Neuronal stem cell (in vitro differentiated cells): ENCODE results near the gene AFAP1.

Experiments used
- DNase-seq: peaks from one replicate; pipeline ENCODE4 v3.0.0-alpha.2; 2013; ENCODE audit warnings: low spot score
- H2AFZ ChIP-seq: one replicate; pipeline ENCODE4 v1.6.1; 2013; ENCODE audit warnings: mild to moderate bottlenecking, low read length, inconsistent platforms
- H2AK5ac ChIP-seq: 2 replicates; pipeline ENCODE4 v1.6.1; 2013; ENCODE audit warnings: low read depth, mild to moderate bottlenecking, inconsistent platforms, low read length, moderate library complexity, mixed read lengths
- H2BK120ac ChIP-seq: 2 replicates; pipeline ENCODE4 v1.6.1; 2013; ENCODE audit warnings: low read depth, mild to moderate bottlenecking, inconsistent platforms, low read length, moderate library complexity, mixed read lengths
- H2BK12ac ChIP-seq: one replicate; pipeline ENCODE4 v1.6.1; 2013; ENCODE audit warnings: low read length, inconsistent platforms
- H2BK15ac ChIP-seq: 2 replicates; pipeline ENCODE4 v1.6.1; 2013; ENCODE audit warnings: mild to moderate bottlenecking, low read length, inconsistent platforms, mixed read lengths
- H2BK5ac ChIP-seq: one replicate; pipeline ENCODE4 v1.6.1; 2013; ENCODE audit warnings: inconsistent platforms, mild to moderate bottlenecking, low read length, moderate library complexity
- H3K14ac ChIP-seq: one replicate; pipeline ENCODE4 v1.6.1; 2013; ENCODE audit warnings: low read length, inconsistent platforms
- H3K18ac ChIP-seq: 2 replicates; pipeline ENCODE4 v1.6.1; 2013; ENCODE audit warnings: low read length, inconsistent platforms
- H3K23ac ChIP-seq: 2 replicates; pipeline ENCODE4 v1.6.1; 2013; ENCODE audit warnings: low read depth, mild to moderate bottlenecking, mixed read lengths, low read length, inconsistent platforms; ENCODE audit not compliant: poor library complexity
- H3K27ac ChIP-seq: replicated peaks from 3 replicates; pipeline ENCODE4 v1.5.1; 2013; ENCODE audit warnings: low read length, inconsistent platforms
- H3K27me3 ChIP-seq, 3 experiments: 2 replicates each; pipeline ENCODE4 v1.6.1; 2013; ENCODE audit warnings: low read length in 3 of 3, mild to moderate bottlenecking in 2 of 3, inconsistent platforms in 1 of 3, low read depth in 1 of 3, mixed read lengths in 1 of 3, moderate library complexity in 1 of 3; ENCODE audit not compliant: control insufficient read depth in 3 of 3, insufficient read depth in 3 of 3
- H3K36me3 ChIP-seq, 2 donors: replicated peaks in 1 of 2; 2 replicates each; pipeline ENCODE4 v1.6.1; 2013; ENCODE audit warnings: low read length in 2 of 2; ENCODE audit not compliant: control insufficient read depth in 2 of 2, insufficient read depth in 2 of 2
- H3K4ac ChIP-seq: 2 replicates; pipeline ENCODE4 v1.6.1; 2013; ENCODE audit warnings: inconsistent platforms, mild to moderate bottlenecking, low read length, moderate library complexity
- H3K4me1 ChIP-seq, 2 donors: 1 replicate in 1 of 2; 2 replicates in 1 of 2; pipeline ENCODE4 v1.6.1; 2013; ENCODE audit warnings: low read length in 2 of 2, low read depth in 1 of 2; ENCODE audit not compliant: control insufficient read depth in 2 of 2, insufficient read depth in 1 of 2
- H3K4me2 ChIP-seq: one replicate; pipeline ENCODE4 v1.6.1; 2013; ENCODE audit warnings: mild to moderate bottlenecking, low read length, inconsistent platforms; ENCODE audit not compliant: insufficient read depth, poor library complexity, severe bottlenecking
- H3K4me3 ChIP-seq, 2 donors: 2 replicates each; pipeline ENCODE4 v1.5.1; 2013; ENCODE audit warnings: low read length in 2 of 2, mild to moderate bottlenecking in 2 of 2, inconsistent platforms in 1 of 2, moderate library complexity in 1 of 2
- H3K79me1 ChIP-seq: one replicate; pipeline ENCODE4 v1.6.1; 2013; ENCODE audit warnings: low read depth, mild to moderate bottlenecking, inconsistent platforms, low read length, moderate library complexity
- H3K9ac ChIP-seq: one replicate; pipeline ENCODE4 v1.6.1; 2013; ENCODE audit warnings: mild to moderate bottlenecking, low read depth, low read length, inconsistent platforms; ENCODE audit not compliant: poor library complexity
- H3K9me3 ChIP-seq, 2 donors: replicated peaks in 1 of 2; 2 replicates each; pipeline versions ENCODE3 to v1.6.1; 2013; ENCODE audit warnings: low read length in 2 of 2, mild to moderate bottlenecking in 2 of 2, inconsistent platforms in 1 of 2, low read depth in 1 of 2, mixed read lengths in 1 of 2, moderate library complexity in 1 of 2; ENCODE audit not compliant: control insufficient read depth in 2 of 2, insufficient read depth in 1 of 2
- H4K8ac ChIP-seq: one replicate; pipeline ENCODE4 v1.6.1; 2013; ENCODE audit warnings: low read depth, mild to moderate bottlenecking, inconsistent platforms, low read length, moderate library complexity
- H4K91ac ChIP-seq: one replicate; pipeline ENCODE4 v1.6.1; 2013; ENCODE audit warnings: low read length, low read depth, mild to moderate bottlenecking, inconsistent platforms; ENCODE audit not compliant: poor library complexity
- WGBS, 2 donors: extraction: QIAGEN DNeasy Blood & Tissue Kit; methylation state at CpG; one replicate each; pipeline ENCODE4 v1.1.7; 2013; ENCODE audit warnings: missing lambda C conversion rate in 2 of 2, mixed read lengths in 1 of 2; ENCODE audit not compliant: insufficient read length in 2 of 2, insufficient replicate concordance in 1 of 2; ENCODE audit errors: extremely low coverage in 2 of 2; 5-methylcytosine and 5-hydroxymethylcytosine counted together

The AFAP1 gene

DNA sequence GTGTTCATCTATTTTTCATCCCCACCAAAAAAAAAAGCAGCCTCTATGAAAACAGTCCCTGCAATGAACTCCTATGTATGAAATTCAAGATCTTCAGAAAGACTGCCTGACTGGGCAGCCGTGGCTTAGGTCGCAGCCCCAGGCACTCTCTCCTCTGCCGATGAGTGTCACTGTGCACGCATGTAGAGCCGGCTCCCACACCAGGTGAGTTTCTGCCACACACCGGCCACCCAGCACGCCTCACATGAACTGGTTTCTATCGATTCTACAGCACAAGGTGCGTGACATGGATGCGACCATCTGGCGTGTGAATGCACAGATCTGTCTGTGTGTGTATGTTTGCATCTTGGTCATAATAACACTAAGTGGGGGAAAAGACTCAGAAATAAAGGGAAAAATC lies 140.4 kb downstream of the AFAP1 start:
- no peak overlapping the region for H2BK15ac ChIP-seq
- no peak overlapping the region for H3K23ac ChIP-seq
- H3K4me3 ChIP-seq, result no peak overlapping the region
- no peaks in the 10 kb centered on the region for H3K79me1 ChIP-seq
- H2BK12ac ChIP-seq, result no peak overlapping the region
- no peak for DNase-seq
- H3K9me3 ChIP-seq, result no peaks in the 10 kb centered on the region
- H3K27ac ChIP-seq, result no peak overlapping the region
- H3K14ac ChIP-seq, result no peak overlapping the region
- no peak overlapping the region for H3K4me2 ChIP-seq
- peaks cover 0 to 2% (median 0%) of the 10 kb centered on the region in 3 experiments for H3K27me3 ChIP-seq
- no peak overlapping the region for H4K8ac ChIP-seq
- no peak overlapping the region for H4K91ac ChIP-seq
- H3K4me1 ChIP-seq, result peaks cover 0 to 2% of the 10 kb centered on the region in 2 donors
- H3K4ac ChIP-seq, result no peak overlapping the region
- no peak overlapping the region for H3K9ac ChIP-seq
- H2AFZ ChIP-seq, result no peak overlapping the region
- WGBS, 2 donors, result no CpG with 5 or more reads among the region's 11 CpGs
- H2BK120ac ChIP-seq, result no peak overlapping the region
- H3K36me3 ChIP-seq, result peaks cover 8 to 20% of the 10 kb centered on the region in 2 donors
- H2BK5ac ChIP-seq, result peak overlapping the region; percentile 57
- no peak overlapping the region for H3K18ac ChIP-seq
- no peak overlapping the region for H2AK5ac ChIP-seq

DNA sequence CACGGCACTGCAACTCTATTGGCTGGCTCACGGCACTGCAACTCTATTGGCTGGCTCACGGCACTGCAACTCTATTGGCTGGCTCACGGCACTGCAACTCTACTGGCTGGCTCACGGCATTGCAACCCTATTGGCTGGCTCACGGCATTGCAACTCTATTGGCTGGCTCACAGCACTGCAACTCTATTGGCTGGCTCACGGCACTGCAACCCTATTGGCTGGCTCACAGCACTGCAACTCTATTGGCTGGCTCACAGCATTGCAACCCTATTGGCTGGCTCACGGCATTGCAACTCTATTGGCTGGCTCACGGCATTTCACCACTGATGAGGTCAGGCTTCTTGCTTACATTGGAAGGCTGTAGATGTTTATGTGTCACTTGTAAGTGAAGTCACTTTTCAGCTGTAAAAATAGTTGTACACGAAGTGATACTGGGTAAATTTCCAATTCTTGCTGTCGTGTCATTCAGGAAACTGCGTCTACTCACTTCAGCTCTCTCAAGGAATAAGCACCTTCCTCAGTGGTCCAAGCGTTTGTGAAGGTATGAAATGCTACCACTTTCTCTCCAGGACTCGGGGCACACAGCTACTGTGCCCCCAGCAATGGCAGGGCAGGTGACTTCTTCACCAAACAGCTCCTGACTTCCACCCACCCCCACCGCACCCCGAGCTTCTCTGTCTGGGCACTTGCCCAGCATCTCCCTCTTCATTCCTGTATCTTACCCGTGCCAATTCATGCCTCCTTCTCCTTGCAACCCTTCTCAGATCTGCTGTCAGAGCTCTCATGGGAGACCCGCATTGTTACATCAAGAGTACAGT lies 141.3 kb downstream of the AFAP1 start:
- Histone ChIP-seq H4K91ac (no peak overlapping the region), H3K79me1 (no peaks in the 10 kb centered on the region), H2AFZ (no peak overlapping the region), H3K4me2 (no peak overlapping the region), H2BK120ac (no peak overlapping the region), H3K4me3 (no peak overlapping the region), H2BK15ac (no peak overlapping the region), H3K18ac (no peak overlapping the region), H3K9ac (no peak overlapping the region), H3K36me3 (peaks cover 9 to 20% of the 10 kb centered on the region in 2 donors), H2BK12ac (no peak overlapping the region), H4K8ac (no peak overlapping the region), H3K14ac (no peak overlapping the region), H2AK5ac (no peak overlapping the region), H3K9me3 (no peaks in the 10 kb centered on the region), H3K4me1 (no peaks in the 10 kb centered on the region), H3K4ac (no peak overlapping the region), H3K27ac (no peak overlapping the region), H3K27me3 (peaks cover 0 to 2% (median 0%) of the 10 kb centered on the region in 3 experiments), H3K23ac (no peak overlapping the region), H2BK5ac (no peak overlapping the region)
- WGBS, 2 donors, result no CpG with 5 or more reads among the region's 18 CpGs
- DNase-seq, result no peak

DNA sequence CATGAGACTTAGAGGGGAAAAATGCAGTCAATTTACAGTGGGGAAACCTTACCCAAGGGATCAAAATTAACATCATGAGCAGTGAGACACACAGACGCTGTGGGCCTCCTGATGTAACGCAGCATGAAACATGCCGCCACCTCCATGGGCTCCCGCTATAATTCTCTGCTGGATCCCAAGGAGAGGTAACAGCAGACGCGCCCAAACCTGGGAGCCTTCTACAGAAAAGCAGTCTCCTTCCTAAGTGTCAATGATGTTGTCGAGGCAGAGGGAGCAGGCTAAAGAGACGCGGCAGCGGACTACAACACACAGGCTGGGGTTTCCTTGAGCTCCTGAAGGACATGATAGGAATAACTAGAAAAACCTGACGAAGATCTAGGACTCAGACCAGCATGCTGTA lies 142.3 kb downstream of the AFAP1 start:
- H3K36me3 ChIP-seq, result peaks cover 9 to 22% of the 10 kb centered on the region in 2 donors
- H2BK120ac ChIP-seq, result no peak overlapping the region

DNA sequence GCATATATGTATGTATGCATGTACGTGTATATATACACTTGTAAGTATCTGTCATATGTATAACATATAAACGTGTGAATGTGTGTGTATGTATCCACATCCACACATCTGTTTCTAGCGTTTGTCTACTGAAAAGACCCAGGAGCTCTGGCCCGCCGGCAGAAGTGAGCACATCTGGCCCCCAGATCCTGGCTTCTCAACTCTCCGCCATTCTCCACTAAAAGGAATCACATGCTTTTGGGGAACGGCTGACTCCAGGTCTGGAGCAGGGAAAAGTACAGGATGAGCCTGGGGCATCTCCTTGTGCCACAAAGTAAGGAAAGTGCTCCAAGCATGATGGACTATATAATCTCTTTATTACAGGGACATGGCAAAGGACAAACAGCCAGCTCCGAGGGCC lies 143.7 kb downstream of the AFAP1 start:
- Histone ChIP-seq H2BK15ac (no peak overlapping the region), H3K9me3 (no peaks in the 10 kb centered on the region), H2AFZ (no peak overlapping the region), H3K4ac (no peak overlapping the region), H3K9ac (no peak overlapping the region), H3K36me3 (peaks cover 9 to 22% of the 10 kb centered on the region in 2 donors), H2BK5ac (no peak overlapping the region), H4K91ac (no peak overlapping the region), H3K4me2 (no peak overlapping the region), H3K4me1 (no peaks in the 10 kb centered on the region), H2AK5ac (no peak overlapping the region), H3K79me1 (no peaks in the 10 kb centered on the region), H3K27ac (no peak overlapping the region), H2BK12ac (no peak overlapping the region), H3K18ac (no peak overlapping the region), H3K4me3 (no peak overlapping the region), H4K8ac (no peak overlapping the region), H3K23ac (no peak overlapping the region), H3K27me3 (peaks cover 0 to 2% (median 0%) of the 10 kb centered on the region in 3 experiments), H2BK120ac (no peak overlapping the region), H3K14ac (no peak overlapping the region)
- DNase-seq, result no peak
- whole genome bisulfite sequencing, 2 donors, result no CpG with 5 or more reads among the region's 8 CpGs

More for the DNA sequence above, 142.3 kb downstream of the AFAP1 start:
- no peak overlapping the region for H3K23ac ChIP-seq
- no peaks in the 10 kb centered on the region for H3K79me1 ChIP-seq
- H3K27ac ChIP-seq, result no peak overlapping the region
- H2BK5ac ChIP-seq, result no peak overlapping the region
- no peak overlapping the region for H2AFZ ChIP-seq
- no peak overlapping the region for H2BK12ac ChIP-seq
- no peak overlapping the region for H3K14ac ChIP-seq
- WGBS, 2 donors, result no CpG with 5 or more reads among the region's 11 CpGs
- peaks cover 0 to 2% (median 0%) of the 10 kb centered on the region in 3 experiments for H3K27me3 ChIP-seq
- H4K8ac ChIP-seq, result no peak overlapping the region
- H2AK5ac ChIP-seq, result no peak overlapping the region
- H3K4me2 ChIP-seq, result no peak overlapping the region
- no peaks in the 10 kb centered on the region for H3K9me3 ChIP-seq
- no peak overlapping the region for H3K18ac ChIP-seq
- no peaks in the 10 kb centered on the region for H3K4me1 ChIP-seq
- no peak overlapping the region for H4K91ac ChIP-seq
- no peak overlapping the region for H3K4ac ChIP-seq
- H2BK15ac ChIP-seq, result no peak overlapping the region
- H3K4me3 ChIP-seq, result no peak overlapping the region
- no peak for DNase-seq
- H3K9ac ChIP-seq, result no peak overlapping the region
